MM.1S (cell line): ENCODE measurements around the gene KCNG2.

Experiments
- EZH2 ChIP-seq: fragments of 300-600 bp; sonication (generic); optimal IDR thresholded peaks from 2 replicates; pipeline ENCODE3; 2017; ENCODE audit warnings: low read depth, mild to moderate bottlenecking, antibody characterized with exemption, low read length, mixed read lengths
- TF ChIP-seq, protein P1 (sequence below): fragments of 300-600 bp; sonication (generic); IDR thresholded peaks from 2 replicates; pipeline ENCODE4 v1.5.1; 2016; ENCODE audit warnings: antibody characterized with exemption, low read length, mixed read lengths

DNA sequence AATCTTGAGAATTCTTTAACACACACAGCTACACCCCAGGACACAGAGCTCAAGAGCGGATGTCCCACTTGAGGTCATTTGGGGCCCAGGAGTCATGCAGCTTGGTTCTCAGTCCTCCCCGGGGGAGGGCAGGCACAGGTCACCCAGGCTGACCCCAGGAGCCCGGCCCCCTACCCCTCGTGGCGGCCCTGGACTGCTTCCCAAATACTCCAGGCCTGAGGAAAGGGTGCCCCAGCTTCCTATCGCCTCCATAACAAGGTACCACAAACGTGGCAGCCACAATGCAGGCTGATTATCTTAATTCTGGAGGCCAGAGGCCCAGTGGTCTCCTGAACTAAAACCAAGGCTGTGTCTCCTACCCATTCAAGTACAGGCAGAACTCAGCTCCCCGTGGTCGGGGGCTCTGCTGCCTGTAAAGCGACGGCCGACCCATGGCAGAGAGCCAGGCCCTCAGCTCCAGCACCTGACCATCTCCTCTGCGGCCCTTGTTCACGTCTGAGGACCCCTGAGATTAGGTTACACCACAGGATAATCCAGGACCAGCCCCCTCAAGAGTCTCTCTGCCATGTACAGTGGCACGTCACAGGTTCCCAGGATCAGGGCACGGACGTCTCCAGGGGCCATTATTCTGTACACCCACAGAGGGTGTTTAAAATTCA is 143.2 kb downstream of the KCNG2 start:
- TF ChIP-seq, protein P1, sequence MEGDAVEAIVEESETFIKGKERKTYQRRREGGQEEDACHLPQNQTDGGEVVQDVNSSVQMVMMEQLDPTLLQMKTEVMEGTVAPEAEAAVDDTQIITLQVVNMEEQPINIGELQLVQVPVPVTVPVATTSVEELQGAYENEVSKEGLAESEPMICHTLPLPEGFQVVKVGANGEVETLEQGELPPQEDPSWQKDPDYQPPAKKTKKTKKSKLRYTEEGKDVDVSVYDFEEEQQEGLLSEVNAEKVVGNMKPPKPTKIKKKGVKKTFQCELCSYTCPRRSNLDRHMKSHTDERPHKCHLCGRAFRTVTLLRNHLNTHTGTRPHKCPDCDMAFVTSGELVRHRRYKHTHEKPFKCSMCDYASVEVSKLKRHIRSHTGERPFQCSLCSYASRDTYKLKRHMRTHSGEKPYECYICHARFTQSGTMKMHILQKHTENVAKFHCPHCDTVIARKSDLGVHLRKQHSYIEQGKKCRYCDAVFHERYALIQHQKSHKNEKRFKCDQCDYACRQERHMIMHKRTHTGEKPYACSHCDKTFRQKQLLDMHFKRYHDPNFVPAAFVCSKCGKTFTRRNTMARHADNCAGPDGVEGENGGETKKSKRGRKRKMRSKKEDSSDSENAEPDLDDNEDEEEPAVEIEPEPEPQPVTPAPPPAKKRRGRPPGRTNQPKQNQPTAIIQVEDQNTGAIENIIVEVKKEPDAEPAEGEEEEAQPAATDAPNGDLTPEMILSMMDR = no peak
- no peak for TF ChIP-seq EZH2
